Activated CD8-positive, alpha-beta memory T cell treated with anti-CD3 and anti-CD28 coated beads, Interleukin-2, amount 50 U/mL, for 4 hours (primary cell): Measurements from ENCODE around the gene MEI4.
"Not testable (repeated sequence)": the region's sequence is repeated elsewhere in the genome, so short reads cannot be mapped to it uniquely, and the experiment has no call there.

Experiments
- DNase-seq: peaks from one replicate; pipeline ENCODE4 v3.0.0-alpha.2; 2020

Gene MEI4

DNA sequence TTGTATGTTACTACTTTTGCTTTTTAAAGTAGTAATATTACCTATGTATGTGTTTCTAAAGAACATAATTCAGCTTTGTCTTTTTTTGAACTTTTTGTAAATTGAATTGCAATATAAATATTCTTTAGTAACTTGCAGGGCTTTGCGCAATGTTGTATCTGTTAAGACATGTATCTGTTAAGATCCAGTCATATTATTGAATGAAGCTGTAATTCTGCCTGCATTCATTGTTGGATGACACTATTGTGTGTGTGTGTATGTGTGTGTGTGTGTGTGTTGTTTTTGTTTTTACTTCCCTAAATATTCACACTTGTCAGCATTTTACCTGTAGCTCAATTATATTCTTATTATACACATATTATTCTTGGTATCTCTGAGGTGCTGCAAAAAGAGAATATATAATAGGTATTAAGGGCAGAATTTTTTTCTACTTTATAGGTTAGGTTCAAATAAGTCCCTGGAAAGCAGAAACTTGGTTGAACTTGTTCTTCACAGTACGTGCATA, 164.0 kb downstream of the MEI4 start:
- no peak for DNase-seq

DNA sequence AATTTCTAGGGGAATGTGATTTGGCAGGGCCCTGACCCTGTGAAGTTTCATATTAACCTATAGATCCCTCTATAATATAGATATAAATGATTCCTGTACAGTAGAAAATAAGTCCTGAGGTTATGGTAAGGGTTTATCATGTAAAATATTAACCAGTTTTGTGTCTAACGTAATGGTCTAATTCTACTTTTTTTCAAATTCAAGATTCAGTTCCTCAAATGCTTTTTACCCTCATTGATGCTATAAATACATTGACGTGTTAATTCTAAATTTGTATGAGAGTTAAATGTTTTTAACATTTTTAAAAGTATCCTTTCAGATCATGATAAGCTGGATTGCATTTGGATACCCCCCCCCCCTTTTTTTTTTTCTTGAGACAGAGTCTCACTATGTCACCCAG, 169.4 kb downstream of the MEI4 start:
- no peak for DNase-seq

DNA sequence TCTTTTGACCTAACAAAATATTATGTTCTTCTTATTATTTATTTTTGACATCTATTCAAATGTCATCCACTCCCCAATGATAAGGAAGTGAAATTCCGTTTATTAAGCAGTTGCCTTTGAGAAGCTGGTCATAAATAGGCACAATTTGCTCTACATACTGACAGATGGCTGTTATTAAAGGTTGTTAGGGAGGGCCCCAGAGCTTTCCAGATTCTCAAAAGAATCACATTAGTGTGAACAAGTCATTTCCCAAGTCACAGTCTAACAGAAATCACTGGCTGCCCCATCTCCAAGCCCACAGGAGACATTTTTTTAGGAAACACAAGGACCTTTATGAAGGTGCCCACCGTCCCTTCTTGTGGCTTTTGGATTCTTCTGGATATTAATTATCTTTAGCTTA, 172.4 kb downstream of the MEI4 start:
- no peak for DNase-seq

DNA sequence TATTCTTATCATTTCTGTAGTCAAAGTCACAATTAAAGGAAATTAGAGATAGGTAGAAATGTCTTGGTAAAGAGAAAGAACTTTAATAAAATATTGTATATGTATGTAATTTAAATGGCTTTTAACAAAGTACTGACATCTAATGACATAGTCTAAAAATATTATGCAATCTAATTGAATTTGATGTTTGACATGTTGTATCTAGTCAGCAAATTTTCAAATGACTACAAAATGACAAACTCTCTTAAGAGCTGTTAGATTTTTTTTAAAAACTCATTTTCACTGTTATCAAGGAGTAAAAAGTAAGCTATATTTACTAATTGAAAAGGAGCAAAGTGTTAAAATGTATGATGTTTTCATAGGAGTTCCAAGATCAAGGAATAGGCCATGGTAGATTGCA, 176.9 kb downstream of the MEI4 start:
- no peak for DNase-seq

DNA sequence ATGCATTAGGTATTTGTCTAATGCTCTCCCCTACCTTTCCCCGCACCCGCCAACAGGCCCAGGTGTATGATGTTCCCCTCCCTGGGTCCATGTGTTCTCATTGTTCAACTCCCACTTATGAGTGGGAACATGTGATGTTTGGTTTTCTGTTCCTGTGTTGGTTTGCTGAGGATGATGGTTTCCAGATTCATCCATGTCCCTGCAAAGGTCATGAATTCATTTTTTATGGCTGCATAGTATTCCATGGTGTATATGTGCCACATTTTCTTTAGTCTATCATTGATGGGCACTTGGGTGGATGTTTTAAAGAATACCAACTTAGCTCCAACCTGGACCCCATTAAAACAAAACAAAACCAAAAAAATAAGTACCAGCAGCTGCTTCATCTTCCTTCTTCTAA, 180.9 kb downstream of the MEI4 start:
- not testable (repeated sequence) for DNase-seq

DNA sequence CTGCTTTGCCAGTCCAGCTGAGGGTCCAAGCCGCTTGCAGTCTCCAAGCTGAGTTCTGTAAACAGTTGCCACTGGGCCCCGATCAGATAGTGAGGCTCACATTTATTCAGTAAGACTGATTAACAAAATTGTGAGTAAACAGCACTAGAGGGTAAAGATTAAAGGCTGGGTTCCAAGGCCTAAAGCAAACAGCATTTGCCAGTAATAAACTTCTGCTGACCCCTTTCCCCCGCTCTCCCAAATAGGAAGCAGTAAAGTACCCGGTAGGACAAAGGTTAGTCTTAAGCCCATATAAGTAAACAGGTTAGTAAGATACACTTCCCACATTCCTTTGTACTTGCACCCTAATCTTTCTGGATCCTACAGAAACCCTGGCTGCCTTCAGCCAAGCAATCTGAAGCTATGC, 181.8 kb downstream of the MEI4 start:
- DNase-seq = no peak

DNA sequence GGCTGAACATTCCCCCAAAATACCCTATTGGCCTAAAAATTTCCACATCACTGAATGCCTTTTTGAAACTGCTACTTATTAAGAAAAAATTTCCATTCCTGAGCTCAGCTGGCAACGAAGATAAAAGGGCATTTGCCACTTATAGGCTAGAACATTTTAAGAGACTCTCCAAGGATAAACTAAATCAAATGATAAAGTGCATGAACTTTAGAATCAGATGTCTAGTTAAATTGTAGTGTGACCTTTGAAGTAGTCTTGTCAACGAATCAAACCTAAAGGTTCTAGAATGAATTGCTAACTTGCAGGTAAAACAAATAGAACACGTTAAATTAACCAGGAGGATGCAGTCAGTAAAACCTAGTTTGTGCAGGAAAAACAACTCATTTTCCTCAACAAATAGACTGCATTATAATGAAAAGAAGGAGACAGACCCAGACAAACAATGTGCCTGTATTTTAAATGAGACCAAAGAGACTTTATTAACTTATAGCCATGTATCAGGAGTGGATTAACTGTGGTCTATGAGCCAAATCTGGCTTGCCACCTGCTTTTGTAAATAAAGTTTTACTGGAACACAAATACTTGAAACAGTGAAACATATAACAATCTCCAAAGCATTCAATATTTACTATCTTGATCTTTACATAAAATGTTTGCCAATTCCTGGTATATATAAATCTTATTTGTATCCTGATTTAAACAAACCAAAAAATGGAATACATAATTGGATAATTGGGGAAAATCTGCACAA, 184.4 kb downstream of the MEI4 start:
- DNase-seq = no peak

DNA sequence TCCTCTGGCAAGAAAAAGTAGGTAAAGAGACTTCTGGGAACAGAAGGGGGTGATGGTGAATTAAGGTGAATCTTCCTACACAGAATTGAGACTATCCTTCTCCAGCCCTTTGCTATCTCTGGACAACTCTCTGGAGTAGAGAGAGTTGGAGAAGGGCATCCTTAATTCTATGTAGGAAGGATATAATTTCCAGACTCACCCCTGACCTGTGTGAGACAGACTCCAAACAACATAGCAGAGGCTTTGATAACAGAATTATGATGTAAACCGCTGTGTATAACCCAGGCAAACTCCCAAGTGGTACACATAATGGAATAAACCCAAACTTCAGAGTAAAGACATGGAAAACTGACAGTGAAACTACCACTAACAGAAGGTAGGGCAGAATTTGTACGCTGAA, 186.5 kb downstream of the MEI4 start:
- DNase-seq = no peak

DNA sequence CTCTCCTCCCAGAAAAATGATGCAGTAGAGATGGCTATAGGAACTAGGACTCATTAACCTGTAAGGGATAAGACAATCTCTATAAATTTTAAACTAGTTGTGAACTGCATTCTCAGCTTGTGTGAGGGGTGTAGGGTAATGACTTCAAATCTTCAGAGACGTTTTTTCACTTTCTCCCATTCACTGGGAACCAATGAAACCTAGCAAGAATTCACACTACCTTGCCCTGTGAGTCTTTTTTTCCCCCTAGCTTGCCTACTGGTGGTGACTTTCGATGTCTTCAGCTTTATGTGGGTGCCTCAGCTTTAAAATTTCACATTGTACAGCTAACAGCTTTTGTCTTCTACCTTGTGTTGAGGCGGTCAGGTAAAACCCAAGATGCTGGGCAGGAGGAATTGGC, 192.0 kb downstream of the MEI4 start:
- no peak for DNase-seq

DNA sequence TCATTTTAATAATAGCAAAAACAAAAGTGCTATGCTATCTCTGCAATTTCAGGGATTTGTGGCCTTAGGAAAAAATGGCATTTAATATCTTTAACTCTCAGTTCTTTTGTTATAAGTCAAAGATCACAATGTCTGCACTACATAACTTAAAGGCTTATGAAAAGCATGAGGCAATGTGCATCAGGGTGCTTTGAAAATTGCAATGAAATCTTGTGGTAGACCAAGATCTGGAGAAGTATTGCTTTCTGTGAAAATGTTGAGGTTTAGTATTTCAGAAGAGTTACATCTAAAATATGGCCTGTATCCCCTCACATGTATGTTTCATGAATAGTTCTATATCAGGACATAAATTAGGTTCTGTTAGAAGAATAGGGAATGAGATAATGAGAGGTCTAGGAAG, 200.6 kb downstream of the MEI4 start:
- no peak for DNase-seq

DNA sequence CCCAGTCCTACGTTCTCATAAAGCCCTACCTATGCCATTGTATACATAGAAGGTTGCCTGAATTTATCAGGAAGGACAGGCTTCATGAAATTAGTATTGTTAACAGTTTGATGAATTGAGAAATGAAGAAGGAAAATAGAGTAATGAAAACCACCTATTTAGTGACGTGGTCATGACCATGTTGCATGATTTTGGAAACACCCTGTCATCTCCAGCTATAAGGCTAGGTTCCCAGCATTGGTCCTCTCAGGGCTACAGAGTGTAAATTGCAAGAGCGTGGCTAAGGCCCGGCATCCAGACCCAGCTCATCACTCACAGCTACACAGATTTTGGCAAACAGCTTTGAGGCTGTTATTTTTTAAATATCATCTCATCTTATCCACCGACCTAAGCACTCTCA, 203.6 kb downstream of the MEI4 start:
- no peak for DNase-seq

DNA sequence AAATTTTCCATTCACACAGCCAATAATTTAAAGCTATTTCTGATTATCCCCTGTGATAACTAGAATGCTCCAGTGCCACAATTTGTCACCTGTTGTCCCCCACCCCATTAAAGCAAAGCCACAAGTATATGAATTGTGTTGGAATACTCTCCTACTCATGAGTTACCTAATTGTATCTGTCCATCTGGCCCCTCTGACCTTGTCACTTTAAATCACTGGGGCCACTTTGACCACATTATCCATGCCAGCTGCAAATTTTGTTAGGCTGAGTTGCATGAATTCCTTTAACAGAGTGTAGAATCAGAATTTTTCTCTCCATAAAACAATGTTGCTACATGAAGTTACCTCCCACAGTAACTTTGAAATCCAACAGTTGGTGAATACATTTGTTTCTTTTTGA, 204.6 kb downstream of the MEI4 start:
- no peak for DNase-seq

DNA sequence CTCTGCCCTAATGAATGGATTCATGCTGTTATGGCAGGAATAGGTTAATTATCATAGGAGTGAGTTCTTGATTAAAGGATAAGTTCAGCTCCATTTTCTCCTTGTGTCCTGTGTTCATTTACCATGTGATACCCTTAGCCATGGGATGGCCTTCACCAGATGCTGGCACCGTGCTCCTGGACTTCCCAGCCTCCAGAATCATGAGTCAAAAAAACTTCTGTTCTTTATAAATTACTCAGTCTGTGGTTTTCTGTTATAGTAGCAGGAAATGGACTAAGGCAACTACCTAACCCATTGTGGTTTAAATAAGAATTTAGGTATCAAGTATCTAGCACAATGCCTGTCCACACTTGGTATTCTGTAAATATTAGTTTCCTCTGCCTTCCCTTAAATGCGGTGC, 223.5 kb downstream of the MEI4 start:
- DNase-seq = no peak

DNA sequence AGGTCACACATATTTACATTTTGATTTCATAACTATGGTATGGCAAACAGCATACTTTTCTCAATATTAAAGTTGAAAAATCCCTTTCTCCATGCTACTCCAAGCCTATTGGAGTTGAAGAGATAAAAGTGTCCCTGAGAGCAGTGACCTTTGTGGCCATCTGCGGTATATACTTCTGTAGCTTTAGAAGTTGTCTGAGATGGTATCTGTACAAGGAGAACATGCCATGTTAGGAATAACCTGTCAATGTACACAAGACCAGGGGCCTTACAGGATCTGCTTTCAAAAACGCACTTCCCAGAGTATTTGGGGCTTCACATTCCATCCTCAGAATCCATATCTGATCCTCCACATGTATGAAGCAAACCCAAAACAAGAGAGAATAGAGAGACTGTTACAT, 226.7 kb downstream of the MEI4 start:
- DNase-seq = no peak

DNA sequence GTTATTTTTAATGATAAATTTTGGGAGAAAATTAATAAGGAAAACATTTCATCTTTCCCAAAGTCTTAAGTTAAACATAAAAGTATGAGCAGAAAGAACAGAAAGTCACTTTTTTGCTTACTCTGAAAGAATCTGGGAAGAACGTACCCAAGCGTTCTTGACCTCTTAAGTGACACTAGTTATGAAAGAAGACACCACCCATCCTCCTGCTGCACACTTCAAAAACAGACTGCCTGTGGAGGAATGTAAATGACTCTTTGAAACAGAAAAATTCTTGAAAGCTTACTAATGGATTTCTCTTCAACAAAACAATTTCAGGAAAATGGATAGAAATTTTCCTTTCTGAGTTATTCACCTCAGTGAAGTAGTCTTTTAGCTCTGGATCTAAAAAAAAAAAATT, 227.7 kb downstream of the MEI4 start:
- no peak for DNase-seq

DNA sequence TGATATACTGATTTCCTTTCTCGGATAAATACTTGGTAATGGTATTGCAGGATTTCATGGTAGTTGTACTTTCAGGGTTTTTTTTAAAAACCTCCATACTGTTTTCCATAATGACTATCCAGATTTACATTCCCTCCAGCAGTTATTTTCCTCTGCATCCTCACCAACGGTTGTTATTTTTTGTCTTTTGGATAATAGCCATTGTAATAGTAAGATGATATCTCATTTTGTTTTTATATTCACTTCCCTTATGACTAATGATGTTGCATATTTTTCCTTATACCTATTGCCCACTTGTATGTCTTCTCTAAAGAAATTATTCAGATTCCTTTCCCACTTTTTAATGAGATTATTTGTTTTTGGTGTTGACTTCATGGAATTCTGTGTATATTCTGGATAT, 231.0 kb downstream of the MEI4 start:
- DNase-seq = no peak

DNA sequence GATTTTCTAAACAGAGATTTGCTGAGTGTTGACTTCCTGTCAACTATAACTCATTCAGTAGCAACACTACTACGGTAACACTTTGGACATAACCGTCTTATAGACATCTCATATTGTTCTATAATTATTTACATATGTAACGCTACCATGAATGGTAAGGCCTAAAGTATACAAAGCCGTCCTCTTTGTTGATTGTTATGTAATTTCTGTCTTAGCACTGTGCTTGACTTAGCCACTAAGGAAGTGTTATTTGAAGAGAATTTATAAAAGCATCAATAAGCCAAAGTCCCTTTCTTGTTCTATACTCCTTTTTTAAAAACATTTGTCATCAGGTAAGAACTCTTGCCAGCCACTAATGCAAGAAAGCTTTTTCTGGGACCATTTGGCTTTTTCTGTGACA, 240.6 kb downstream of the MEI4 start:
- no peak for DNase-seq

DNA sequence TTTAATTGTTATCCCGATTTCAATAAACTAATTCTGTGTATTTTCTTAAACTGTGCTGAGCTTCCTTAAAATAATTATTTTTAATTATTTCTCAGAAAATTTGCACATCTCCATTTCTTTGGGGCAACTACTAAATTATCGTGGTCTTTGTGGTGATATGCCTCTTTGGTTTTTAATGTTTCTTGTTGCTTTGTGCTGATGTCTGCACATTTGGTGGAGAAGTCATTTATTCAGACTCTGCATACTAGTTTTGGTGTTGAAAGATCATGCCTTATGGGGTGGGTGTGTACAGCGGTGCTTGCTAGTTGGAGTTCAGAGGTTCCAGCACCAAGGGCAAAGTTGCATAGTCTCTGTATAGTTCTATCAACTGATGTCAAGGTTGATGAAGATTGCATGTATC, 253.2 kb downstream of the MEI4 start:
- no peak for DNase-seq

DNA sequence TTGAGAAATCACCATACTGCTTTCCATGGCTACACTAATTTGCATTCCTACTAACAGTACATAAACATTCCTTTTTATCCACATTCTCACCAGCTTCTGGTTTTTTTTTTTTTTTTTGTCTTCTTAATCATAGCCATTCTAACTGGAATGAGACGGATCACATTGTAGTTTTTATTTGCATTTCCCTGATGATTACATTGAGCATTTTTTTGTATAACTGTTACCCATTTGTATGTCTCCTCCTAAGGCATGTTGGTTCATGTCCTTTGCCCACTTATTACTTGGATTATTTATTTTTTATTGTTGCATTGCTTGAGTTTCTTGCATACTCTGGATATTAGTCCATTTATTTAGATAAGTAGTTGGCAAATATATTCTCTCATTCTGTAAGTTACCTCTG, 258.0 kb downstream of the MEI4 start:
- no peak for DNase-seq

DNA sequence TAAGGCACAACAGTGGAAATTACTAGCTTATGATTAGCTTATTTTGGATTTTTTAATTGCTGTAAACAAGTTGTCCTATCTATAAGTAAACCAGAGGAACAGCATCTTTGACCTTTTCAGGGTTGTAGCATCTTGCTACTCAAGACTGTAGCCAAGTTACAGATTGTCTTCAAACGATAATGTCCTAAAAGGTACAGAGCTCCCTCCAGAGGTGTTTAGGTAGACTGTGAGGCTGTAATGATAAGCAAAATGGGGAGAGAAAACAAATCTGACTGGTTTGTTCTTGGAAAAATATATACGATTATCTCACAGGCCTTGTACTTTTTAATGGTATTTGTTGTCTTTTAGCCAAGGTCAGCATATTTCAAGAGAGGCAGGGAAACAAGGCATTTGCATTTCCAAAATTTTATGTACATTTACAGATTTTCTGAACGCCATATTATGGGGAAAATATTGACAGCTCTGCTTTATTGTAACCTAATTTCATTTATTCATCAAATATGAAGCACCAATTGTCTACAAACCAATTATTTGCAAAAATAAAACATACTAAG, 273.4 kb downstream of the MEI4 start:
- DNase-seq = no peak

DNA sequence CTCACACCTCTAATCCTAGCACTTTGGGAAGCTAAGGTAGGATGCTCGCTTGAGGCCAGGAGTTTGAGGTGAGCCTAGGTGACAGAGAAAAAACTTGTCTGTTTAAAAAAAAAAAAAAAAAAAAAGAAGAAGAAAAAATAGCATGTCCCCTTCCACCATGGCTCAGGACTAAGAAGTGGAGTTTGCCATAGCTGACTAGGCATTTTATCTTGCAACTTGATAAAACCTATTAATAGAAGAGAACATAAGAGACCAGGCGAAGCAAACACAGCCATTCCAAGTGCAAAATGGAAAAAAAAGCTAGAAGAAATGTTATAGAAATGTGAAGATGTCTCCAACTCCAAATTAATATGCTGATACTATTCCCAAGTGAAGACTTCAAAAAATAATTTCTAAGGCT, 277.5 kb downstream of the MEI4 start:
- DNase-seq = no peak

DNA sequence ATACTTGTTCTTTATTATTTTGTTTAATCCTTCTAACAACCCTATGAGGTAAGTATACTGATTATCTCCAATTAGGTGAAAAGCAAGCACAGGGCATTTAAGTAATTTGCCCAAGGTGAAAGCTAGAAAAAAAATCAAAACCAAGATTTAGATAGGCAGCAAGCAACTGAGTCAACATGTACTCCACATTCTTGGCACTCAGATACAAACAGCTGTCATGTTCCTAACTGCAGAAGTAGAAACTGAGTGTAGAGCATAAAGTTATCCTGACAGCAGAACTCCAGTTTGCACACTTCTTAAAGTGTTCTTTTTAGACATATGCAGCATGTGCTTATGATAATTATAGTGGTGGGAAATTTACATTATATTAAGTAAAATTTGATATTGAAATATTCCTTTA, 278.1 kb downstream of the MEI4 start:
- no peak for DNase-seq

DNA sequence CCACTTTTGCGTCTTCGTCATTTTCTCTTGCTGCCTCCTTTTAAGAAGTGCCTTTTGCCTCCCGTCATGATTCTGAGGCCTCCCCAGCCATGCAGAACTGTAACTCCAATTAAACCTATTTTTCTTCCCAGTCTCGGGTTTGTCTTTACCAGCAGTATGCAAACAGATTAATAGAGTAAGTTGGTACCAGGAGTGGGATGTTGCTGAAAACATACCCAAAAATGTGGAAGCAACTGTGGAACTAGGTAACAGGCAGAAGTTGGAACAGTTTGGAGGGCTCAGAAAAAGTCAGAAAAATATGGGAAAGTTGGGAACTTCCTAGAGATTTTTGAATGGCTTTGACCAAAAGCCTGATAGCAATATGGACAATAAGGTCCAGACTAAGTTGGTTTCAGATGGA, 309.2 kb downstream of the MEI4 start:
- DNase-seq = no peak

DNA sequence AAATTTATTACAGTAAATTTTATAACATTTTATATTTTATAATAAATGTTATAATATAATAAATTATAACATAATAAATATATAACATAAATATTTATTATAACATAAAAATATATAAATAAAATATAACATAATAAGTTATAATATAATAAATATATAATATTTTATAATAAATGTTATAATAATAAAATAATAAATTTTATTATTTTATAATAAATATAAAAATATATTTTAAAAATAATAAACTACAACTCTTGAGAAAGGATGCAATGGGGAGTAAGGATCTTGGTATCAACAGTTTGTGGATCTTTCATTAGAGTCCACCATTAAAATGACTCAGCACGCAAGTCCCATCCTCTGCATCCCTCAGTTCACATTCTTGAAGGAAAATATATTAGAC, 312.6 kb downstream of the MEI4 start:
- DNase-seq = no peak

DNA sequence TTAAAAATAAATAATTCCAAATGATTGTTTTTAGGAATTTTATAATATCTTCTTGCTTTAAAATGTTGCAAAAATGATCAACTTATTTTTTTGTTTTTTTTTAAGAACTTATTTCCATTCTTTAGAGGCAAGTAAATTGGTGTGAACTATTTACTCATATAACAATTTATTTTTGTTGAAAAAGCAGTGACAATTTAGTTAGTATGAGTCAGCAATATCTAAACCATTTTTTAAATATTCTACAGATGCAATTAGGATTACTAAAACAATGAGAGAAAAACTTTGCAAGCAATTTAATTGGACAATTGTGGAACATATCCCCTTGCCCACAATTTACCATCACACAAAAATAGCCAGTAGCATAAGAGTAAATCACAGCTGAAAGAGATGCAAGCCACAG, 319.5 kb downstream of the MEI4 start:
- no peak for DNase-seq
